ENCODE results near the gene PPP2R2B.

DNA sequence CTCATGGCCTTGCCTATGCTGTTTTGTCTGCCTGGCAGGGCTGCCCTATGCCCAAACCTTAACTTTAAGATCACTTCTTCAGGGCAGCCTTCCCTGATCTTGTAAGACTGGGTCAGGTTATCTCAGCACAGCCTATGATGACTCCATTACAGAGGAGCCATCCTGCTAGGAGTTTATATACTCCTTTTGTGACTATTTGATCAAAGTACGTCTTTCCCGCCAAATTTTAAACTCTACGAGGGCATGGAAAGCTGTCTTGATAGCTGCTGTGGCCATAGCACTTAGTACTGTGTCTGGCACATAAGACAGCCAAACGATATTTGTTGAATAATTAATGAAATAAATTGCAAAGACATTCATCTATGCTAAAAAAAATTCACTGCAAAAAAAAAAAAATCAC lies 60.6 kb downstream of the PPP2R2B start:
- TF ChIP-seq, protein P1, sequence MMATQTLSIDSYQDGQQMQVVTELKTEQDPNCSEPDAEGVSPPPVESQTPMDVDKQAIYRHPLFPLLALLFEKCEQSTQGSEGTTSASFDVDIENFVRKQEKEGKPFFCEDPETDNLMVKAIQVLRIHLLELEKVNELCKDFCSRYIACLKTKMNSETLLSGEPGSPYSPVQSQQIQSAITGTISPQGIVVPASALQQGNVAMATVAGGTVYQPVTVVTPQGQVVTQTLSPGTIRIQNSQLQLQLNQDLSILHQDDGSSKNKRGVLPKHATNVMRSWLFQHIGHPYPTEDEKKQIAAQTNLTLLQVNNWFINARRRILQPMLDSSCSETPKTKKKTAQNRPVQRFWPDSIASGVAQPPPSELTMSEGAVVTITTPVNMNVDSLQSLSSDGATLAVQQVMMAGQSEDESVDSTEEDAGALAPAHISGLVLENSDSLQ (IDR thresholded peaks at IDR 0.05): no peak
- TF ChIP-seq BHLHE40 (IDR thresholded peaks at IDR 0.05; ENCODE audit: borderline replicate concordance) (no peak), FOXK2 (IDR thresholded peaks at IDR 0.05) (no peak), SP1 (IDR thresholded peaks at IDR 0.05) (no peak)
